VCaP (cell line): ENCODE data around the gene F8A2.
"Not testable (repeated sequence)": the region's sequence is repeated elsewhere in the genome, so short reads cannot be mapped to it uniquely, and the experiment has no call there.

Experiments used
- H3K27ac ChIP-seq: fragments of 450-650 bp; 2 replicates; pipeline ENCODE4 v1.5.1; 2017
- CTCF ChIP-seq: fragments of 450-650 bp; conservative IDR thresholded peaks from 2 replicates; pipeline ENCODE4 v1.5.1; 2017; ENCODE audit warnings: mild to moderate bottlenecking, moderate library complexity

The F8A2 gene

GRCh38 chrX:155381843-155382528 lies at the start of gene F8A2:
Gene F8A2 (plus strand): TSS chrX:155382095. CDS start chrX:155382115, 20 bp downstream.
- not testable (repeated sequence) for H3K27ac ChIP-seq

DNA sequence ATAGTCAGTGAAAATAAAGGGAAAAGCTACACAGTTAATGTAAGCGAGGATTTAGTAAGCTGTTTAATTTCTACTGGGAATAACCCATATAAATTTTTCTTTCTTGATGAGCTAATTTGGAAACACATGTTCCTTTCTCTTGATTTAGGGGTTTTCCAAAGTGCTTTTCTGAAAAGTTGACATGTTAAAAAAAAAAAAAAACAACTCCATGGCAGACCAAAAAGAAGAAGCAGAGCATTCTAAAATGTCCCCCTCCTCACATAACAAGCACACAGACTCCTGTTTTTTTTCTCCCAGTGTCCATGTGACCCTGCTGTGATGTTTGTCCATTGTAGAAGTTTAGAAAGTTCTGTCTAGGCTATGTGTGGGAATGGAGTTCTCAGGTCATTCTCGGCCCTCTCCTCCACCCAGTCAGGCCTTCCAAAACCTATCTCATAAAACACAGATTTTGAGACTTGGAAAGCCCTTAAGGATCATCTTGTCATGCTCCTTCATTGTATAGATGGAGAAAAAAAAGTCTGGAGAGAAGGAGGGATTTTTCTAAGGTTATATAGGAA lies 48.3 kb upstream of the F8A2 start:
- H3K27ac ChIP-seq = no peak overlapping the region
- no peak for TF ChIP-seq CTCF

DNA sequence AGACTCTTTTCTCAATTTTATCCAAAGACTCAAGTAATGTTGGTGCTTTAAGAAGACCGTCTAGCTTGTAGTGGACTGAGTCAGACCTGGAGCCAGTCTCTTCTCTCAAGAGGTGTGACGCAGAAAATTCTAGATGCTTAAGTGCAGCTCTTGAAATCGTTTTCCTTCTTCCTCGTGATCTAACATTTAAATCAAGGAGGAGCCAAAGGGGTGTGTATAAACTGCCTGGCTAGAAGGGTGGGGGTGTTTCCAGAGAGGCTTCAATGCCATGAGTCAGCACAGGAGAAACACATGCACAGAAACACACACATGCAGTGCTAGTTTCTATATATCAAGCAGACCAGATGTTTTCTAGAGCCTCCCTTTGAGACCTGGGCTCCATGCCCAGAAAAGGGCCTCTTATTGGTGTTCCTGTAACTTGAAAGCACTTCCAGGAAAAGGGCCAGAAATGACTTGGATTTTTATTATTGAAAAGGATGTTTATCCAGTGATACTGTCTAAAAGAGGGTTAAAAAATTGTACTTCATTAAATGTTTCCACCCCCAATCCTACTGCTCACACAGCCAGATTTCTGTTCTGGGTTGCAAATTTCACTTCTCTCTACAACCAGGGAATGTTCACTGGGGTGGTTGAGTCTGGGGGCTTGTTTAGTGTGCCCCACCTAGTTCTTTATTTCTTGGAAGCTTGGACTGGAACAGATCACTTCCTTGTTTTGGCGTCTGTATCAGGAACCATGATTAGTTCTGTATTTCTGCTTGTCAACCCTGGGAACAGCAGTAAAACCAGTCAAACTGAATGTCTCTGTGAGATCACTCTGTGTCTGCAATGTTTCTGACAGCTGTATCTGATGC lies 47.2 kb upstream of the F8A2 start, which contains the start of gene CLIC2:
TSS of gene CLIC2 (minus strand) at position 129 of the 851 bp plus-strand sequence. CDS start 187 bp downstream, outside the sequence.
- peak within 1 kb of the TSS; percentile 36; the same call in 1 of the 2 replicates for H3K27ac ChIP-seq
- TF ChIP-seq CTCF = no peak

GRCh38 chrX:155335337-155335712 lies 46.6 kb upstream of the F8A2 start:
- H3K27ac ChIP-seq = peak overlapping the region; percentile 36; the same call in 1 of the 2 replicates

DNA sequence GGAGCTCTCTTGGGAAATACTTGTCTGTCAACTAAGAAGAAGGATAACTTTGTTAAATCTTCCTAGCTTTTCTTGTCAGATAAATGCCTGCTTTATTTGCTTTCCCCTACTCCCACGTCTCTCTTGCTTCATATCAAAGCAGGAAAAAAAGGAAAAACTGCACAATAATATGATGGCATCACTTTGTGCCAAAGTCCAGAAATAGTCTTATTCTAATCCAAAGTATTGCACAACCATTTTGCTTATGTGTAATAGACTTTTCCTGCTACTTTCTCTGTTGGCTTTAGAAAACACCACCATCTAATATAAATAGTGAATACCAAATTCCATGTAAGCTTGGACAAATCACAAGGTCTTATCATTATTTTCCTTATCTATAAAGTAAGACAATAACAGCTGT lies 36.2 kb upstream of the F8A2 start:
- H3K27ac ChIP-seq = not testable (repeated sequence)

- H3K27ac ChIP-seq = not testable (repeated sequence)
Observed at GRCh38 chrX:155349448-155349847, 32.4 kb upstream of the F8A2 start.

DNA sequence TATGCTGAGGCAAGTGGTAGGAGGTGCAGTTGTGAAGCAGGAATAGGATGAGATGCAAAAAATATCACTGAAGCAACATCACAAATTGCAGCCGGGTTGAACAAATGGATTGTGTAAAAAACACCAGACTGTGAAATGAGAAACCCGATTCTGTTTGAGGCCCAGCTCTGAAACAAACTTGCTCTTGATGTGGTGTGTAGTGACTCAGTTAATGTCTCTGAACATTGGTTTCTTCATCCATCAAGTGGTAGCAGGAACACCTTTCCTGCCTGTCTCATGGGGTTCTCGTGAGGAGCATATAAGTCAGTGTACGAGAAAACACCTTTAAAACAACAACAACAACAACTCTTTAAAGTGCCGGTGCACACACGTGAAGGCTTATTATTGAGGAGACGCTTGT lies 18.2 kb upstream of the F8A2 start:
- not testable (repeated sequence) for H3K27ac ChIP-seq

- H3K27ac ChIP-seq = not testable (repeated sequence)
Observed at GRCh38 chrX:155373777-155374458, 8.0 kb upstream of the F8A2 start.

DNA sequence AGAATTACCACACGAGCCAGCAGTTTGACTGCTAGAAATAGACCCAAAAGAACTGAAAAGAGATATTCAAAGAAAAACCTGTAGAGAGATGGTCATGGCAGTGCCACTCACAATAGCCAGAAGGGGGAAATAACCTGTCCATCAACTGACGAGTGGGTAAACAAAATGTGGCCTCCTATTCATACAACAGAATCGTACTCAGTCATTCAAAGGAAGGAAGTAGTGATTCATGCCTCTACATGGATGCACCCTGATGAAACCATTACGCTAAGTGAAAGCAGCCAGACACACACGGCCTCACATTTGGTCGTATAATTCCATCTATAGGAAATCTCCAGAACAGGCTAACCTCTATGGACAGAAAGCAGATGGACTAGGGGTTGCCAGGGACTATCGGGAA lies 2.1 kb upstream of the F8A2 start:
- not testable (repeated sequence) for H3K27ac ChIP-seq

DNA sequence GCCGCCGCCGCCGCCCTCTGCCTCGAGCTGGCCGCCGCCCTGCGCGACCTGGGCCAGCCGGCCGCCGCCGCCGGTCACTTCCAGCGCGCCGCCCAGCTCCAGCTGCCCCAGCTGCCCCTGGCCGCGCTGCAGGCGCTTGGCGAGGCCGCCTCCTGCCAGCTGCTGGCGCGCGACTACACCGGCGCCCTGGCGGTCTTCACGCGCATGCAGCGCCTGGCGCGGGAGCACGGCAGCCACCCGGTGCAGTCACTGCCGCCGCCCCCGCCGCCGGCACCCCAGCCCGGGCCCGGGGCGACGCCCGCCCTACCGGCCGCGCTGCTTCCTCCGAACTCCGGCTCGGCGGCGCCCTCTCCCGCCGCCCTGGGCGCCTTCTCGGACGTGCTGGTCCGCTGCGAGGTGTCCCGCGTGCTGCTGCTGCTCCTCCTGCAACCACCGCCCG lies 653 bp downstream of the F8A2 start:
- H3K27ac ChIP-seq = not testable (repeated sequence)

GRCh38 chrX:155389634-155390033 lies 7.7 kb downstream of the F8A2 start:
- H3K27ac ChIP-seq = no peak overlapping the region
- TF ChIP-seq CTCF = no peak

- peak overlapping the region; percentile 37; the same call in 1 of the 2 replicates for H3K27ac ChIP-seq
Observed at GRCh38 chrX:155394747-155395276, 12.9 kb downstream of the F8A2 start.
